GM18951 (cell line): ENCODE measurements around the gene TNNT1.
A peak's percentile ranks its signal among the peaks of the same experiment; 100 is the strongest.

Experiments used
- POLR2A ChIP-seq: IDR thresholded peaks from 4 replicates; pipeline ENCODE4 v1.6.1; 2011; ENCODE audit warnings: mild to moderate bottlenecking; ENCODE audit not compliant: insufficient read length, insufficient read depth; ENCODE audit errors: extremely low read depth
- in situ Hi-C: fragments of 300-500 bp; cut with MboI; formaldehyde crosslinking; loops from one replicate; pipeline ENCODE4 v1.12.0; 2022; ENCODE audit warnings: low sequenced_read_pairs, mixed read lengths, inconsistent platforms; ENCODE audit not compliant: unreplicated experiment

The TNNT1 gene

DNA sequence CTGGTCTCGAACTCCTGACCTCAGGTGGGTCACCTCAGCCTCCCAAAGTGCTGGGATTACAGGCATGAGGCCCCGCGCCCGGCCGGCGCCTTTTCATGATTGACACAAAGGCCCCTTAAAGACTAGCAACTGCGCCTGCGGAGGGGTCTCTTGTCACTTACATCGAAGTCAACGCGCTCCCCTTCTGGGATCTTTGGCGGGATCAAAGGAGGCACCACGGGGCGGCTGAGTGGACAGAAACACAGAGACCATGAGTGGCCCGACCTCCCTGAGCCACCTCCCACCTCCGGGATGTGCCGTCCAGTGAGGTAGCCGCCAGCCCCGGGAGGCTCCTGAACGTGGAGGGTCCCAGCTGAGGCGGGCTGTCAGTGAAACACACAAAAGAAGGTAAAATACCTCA, 7.3 kb downstream of the TNNT1 start:
- in situ Hi-C loops: no loop called here
- no peak for TF ChIP-seq POLR2A

DNA sequence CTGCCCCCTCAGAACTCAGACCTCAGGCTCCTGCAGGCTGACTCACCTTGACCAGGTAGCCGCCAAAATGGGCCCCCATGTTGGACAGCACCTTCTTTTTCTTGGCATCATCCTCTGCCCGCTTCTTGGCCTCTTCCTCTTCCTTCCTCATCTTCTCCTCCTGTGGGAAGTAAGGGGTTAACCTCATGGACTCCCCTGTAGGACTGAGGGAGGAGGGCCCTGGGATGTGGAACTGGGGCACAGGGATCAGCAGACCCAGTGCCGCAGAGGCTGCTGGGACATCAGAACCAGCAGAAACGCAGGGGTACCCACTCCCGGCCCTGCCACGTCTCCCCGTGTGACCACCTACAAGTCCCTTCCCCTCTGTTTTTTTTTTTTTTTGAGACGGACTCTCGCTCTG, 11.1 kb downstream of the TNNT1 start:
- in situ Hi-C loops: no loop called here
- no peak for TF ChIP-seq POLR2A

DNA sequence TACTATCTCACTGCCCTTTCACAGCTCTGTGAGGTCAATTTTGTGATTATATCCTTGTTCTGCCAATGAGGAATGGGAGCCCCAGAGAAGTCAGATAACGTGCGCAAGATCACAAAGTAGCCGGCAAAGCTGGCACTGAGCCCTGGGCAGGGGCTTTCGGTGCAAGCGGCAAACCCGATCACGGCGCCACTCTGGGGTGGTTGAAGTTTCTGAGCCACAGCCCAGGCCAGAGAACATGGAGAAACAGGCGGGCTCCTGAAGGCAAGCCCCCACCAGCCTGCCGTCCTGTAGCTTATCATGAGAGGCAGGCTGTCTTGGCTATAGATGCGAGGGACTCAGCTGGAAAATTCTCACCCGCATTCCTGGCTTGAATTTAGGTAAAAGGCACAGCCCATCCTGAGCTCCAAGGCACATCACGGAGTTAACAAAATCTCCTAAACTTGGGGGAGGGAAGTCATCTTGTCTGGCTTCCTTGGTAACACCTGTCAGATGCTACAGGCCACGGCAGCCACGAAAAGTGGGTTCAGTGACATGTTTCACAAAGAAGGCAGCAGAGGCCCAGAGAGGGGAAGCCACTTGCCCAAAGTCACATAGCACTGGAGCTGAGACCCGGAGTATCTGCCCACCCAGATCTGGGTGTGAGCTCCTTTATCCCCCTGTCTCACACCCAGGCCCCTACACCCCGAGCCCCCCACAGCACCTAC, 12.5 kb downstream of the TNNT1 start:
- no peak for TF ChIP-seq POLR2A
- in situ Hi-C loops: no loop called here

DNA sequence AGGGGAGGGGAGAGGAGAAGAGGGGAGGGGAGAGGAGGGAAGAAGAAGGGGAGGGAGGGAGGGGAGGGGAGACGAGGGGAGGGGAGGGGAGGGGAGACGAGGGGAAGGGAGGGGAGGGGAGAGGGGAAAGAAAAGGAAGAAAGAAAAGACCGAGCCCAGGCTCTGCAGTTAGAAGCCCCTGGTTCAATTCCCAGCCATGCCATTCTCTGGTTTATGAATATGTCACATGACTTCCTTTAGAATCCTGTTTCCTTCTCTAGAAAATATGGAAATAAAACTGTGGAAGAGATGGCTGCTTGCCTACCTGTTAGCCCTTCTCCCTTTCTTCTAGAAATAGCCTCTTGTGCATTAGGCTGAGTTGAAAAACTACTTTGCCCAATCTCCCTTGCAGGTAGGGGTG, 14.3 kb downstream of the TNNT1 start:
- in situ Hi-C loops: no loop called here
- TF ChIP-seq POLR2A: no peak

DNA sequence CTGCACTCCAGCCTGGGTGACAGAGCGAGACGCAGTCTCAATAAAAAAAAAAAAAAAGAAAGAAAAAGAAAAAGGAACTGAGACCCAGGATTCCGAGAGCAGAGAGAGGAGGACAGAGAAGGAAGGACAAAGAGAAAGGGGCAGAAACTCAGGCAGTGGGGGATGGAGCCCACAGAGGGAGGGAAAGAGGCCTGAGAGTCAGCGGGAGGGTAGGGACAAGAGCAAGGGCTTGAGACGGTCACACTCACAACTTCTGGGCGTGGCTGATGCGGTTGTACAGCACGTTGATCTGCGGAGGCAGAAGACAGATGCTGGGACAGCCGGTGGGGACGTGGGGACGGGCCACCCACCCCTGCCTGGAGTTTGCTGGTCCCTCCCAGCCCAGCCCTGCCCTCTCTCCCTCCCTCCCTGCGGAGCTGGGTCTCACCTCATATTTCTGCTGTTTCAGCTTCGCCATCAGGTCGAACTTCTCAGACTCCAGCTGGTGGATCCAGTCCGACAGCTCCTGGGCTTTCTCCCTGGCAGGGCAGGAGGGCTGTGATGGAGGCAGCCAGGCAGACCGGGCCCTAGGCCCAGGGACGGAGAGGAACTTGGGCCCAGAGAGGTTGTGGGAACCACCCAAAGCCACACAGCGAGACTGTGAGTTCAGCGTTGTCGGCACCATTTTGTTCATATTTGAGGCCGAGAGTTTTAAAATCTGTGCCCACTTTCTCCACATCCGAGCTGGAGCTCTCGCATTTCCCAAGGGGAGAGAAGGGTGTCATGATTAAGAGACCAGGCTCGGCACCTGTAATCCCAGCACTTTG, 15.2 kb downstream of the TNNT1 start:
- in situ Hi-C loops: no loop called here
- TF ChIP-seq POLR2A: no peak

DNA sequence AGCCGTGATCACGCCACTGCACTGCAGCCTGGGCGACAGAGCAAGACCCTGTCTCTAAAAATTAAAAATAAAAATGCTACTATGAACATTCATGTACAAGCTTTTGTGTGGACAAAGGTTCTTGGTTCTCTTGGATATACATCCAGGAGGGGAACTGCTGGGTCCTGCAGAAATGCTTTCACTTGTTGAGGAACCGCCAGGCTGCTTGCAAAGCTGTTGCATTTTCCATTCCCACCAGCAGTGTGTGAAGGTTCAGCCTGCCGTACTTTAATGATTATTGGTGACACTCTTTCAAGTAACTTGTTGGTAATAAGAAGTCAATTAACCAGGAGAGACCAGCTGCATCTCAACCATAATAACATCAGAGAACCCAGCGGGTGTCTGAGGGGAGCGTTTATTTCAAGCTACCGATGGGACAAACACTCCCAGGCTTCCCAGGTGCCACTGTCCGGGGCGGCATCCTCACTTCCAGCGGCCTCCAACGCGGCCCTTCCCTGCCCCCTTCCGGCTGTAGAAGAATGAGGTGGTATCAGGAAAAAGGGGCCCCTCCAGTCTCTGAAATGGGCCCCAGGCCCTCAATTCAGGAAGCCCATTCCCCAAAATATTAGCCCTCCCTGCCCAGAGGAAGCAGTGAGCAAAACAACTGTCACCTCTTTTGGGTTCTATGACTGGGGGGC, 16.4 kb downstream of the TNNT1 start:
- no peak for TF ChIP-seq POLR2A
- in situ Hi-C loops: no loop called here

DNA sequence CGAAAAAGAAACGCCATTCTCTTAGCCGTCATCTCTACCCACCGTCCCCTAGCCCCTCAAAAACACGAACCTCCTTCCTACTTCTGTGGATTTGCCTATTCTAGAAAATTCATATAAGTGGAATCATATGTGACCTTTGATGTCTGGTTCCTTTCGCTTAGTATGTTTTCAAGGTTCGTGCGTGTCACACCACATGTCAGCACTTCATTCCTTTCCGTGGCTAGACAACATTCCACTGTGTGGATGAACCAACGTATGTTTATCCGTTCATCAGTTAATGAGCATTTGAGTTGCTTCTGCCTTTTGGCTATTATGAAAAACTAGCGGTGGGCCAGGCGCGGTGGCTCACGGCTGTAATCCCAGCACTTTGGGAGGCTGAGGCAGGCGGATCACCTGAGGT, 17.6 kb downstream of the TNNT1 start:
- in situ Hi-C loops: no loop called here

DNA sequence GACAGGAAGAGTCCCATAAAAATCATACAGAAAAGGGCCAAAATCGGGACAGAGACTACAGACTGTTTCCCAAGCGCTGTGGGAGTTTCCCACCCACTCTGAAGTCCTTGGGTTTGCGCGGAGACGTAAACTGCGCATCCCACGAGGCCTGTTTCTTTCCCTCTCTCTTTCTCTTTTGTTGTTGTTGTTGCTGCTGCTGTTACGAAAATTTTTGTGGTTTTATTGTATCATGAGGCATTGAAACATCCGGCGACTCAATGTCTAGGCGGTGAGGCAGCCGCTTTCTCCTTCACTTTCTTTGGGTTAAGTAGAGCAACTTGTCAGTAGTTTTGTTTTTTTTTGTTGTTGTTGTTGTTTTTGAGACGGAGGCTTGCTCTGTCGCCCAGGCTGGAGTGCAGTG, 30.0 kb downstream of the TNNT1 start:
- no peak for TF ChIP-seq POLR2A
- in situ Hi-C loops: no loop called here

More for the DNA sequence above, 17.6 kb downstream of the TNNT1 start:
- TF ChIP-seq POLR2A: no peak

DNA sequence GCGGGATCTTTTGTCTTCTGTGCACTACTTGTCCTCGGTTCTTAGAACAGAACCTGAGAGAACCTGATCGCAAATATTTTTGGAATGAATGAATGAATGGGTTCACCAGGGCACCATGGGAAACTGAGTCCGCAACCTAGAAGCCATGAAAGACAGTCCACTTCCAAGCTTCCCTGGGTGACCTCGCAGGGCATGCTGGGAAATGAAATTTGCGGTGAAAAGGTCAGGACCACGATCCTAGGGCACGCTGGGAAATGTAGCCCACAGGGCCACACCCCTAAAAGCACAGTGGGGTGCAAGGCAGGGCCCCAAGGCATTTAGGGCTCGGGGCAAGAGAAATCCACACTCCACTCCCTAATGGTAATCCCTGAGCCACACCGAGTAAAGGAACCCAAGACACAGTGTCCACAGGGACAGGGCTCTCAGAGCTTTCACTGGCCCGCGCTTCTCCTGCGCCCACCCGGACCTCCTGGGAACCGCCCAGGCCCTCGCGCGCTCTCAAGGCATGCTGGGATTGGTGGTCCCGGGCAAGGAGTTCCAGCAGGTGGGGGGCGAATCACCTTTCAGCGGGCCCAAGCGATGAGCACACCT, 30.5 kb downstream of the TNNT1 start:
- in situ Hi-C loops: no loop called here

DNA sequence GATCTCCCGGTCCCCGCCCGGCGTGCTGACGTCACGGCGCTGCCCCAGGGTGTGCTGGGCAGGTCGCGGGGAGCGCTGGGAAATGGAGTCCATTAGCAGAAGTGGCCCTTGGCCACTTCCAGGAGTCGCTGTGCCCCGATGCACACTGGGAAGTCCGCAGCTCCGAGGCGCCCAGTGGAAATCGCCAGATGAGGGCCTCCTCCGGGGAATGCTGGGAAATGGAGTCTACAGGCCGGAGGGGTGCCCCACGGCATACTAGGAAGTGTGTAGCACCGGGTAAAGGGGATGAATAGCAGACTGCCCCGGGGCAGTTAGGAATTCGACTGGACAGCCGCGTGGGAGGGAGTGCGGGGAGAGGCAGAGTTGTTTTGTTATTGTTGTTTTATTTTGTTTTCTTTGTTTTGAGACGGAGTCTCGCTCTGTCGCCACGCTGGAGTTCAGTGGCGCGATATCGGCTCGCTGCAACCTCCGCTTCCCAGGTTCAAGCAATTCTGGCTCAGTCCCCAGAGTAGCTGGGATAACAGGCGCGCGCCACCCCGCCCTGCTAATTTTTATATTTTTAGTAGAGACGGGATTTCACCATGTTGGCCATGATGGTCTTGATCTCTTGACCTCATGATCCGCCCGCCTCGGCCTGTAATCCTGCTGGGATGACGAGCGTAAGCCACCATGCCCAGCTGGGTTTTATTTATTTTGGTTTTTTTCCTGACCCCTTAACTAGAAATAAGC, 31.2 kb downstream of the TNNT1 start:
- TF ChIP-seq POLR2A: peak; percentile 73
- in situ Hi-C loops: no loop called here

More for the DNA sequence above, 30.5 kb downstream of the TNNT1 start:
- TF ChIP-seq POLR2A: no peak

DNA sequence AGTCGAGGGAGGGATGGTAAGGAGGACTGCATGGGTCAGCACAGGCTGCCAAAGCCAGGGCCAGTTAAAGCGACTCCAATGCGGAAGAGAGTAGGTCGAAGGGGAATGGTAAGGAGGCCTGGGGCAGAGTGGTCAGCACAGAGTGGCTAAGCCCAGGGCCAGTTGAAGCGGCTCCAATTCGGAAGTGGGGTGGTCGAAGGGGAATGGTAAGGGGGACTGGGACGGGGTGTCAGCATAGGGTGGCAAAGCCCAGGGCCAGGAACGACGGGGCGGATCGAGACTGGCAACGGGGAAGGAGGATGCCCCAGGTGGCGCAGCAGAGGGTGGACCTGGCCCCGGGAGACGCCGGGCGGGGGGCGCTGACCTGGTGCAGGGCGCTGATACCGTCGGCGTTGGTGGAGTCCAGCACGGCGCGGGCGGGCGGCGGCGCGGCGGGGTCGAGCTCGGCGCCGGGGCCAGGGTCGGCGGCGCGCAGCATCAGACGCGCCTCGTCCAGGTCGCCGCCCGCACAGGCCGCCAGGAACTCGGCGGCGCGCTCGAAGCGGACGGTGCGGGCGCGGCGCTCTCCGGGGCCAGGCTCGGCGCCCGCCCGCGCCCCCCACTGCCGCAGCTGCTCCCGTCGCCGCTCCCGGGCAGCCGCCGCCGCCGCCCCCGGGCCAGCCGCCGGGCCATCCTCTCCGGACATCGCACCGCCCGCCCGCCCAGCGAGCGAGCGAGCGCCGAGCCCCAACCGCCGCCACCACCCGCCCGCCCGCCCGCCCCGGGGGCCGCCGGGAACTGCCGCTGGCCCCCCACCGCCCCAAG, 31.9 kb downstream of the TNNT1 start, which contains the start of gene PPP1R12C:
PPP1R12C (minus strand) TSS at position 779 of the 804 bp plus-strand sequence; CDS start at position 685, 94 bp downstream.
- in situ Hi-C loops: no loop called here

More for the DNA sequence above, 31.9 kb downstream of the TNNT1 start, which contains the start of gene PPP1R12C:
- no peak for TF ChIP-seq POLR2A
